Heart left ventricle (tissue), 16 donors: Measurements from ENCODE around the gene HTR5A. TPM values are rescaled to one million over a fixed set of nuclear protein-coding genes. Genes with fewer than 3 reads are reported as not detected.

Experiments
- ATAC-seq, 4 donors: fragments of 200-7000 bp; cut with Tn5 transposase; one replicate each; pipeline ENCODE4 v1.9.1; 2020 to 2022; ENCODE audit warnings: moderate library complexity in 4 of 4, mild to moderate bottlenecking in 3 of 4, moderate number of reproducible peaks in 1 of 4
- DNase-seq, 5 donors: peaks; one replicate each; pipeline ENCODE4 v3.0.0-alpha.2; 2020
- H3K27ac ChIP-seq, 12 donors: fragments of 200-600 bp; sonication (generic) in 4 of 12; one replicate each; pipeline versions ENCODE4 v1.5.0 to v1.8.0; 2016 to 2022; ENCODE audit warnings: mild to moderate bottlenecking in 2 of 12
- H3K27me3 ChIP-seq, 9 donors: fragments of 200-600 bp; sonication (generic) in 2 of 9; one replicate each; pipeline versions ENCODE4 v1.5.1 to v1.8.0; 2016 to 2022; ENCODE audit warnings: mild to moderate bottlenecking in 3 of 9
- H3K36me3 ChIP-seq, 9 donors: fragments of 200-600 bp; sonication (generic) in 2 of 9; one replicate each; pipeline versions ENCODE4 v1.5.0 to v1.8.0; 2018 to 2022; ENCODE audit warnings: mild to moderate bottlenecking in 2 of 9
- H3K4me1 ChIP-seq, 12 donors: fragments of 200-600 bp; sonication (generic) in 4 of 12; one replicate each; pipeline versions ENCODE4 v1.5.0 to v1.8.0; 2016 to 2022; ENCODE audit warnings: mild to moderate bottlenecking in 3 of 12
- H3K4me3 ChIP-seq, 12 donors: fragments of 200-600 bp; sonication (generic) in 4 of 12; one replicate each; pipeline versions ENCODE4 v1.5.0 to v1.8.0; 2017 to 2022; ENCODE audit warnings: mild to moderate bottlenecking in 9 of 12, moderate library complexity in 4 of 12
- H3K9me3 ChIP-seq, 12 donors: fragments of 200-600 bp; sonication (generic) in 4 of 12; one replicate each; pipeline versions ENCODE4 v1.5.0 to v1.8.0; 2016 to 2022; ENCODE audit warnings: mild to moderate bottlenecking in 1 of 12
- CTCF ChIP-seq, 12 donors: fragments of 200-600 bp; sonication (generic) in 4 of 12; IDR thresholded peaks; one replicate each; pipeline versions ENCODE4 v1.5.0 to v1.8.0; 2018 to 2022; ENCODE audit warnings: antibody characterized with exemption in 12 of 12, mild to moderate bottlenecking in 5 of 12
- POLR2A ChIP-seq, 2 donors: fragments of 450-650 bp; IDR thresholded peaks; one replicate each; pipeline ENCODE4 v1.6.1; 2017; ENCODE audit warnings: antibody characterized with exemption in 2 of 2, mild to moderate bottlenecking in 2 of 2, moderate library complexity in 2 of 2
- WGBS, 4 donors: extraction: QIAGEN DNeasy Blood & Tissue Kit in 2 of 4; methylation state at CpG; one replicate each; pipeline versions ENCODE4 v1.1.5 to v1.1.7; 2013 to 2018; 5-methylcytosine and 5-hydroxymethylcytosine counted together
- intact Hi-C, 10 donors: fragments of 100-400 bp; cut with DNase I; formaldehyde crosslinking; loops; one replicate each; pipeline versions ENCODE4 v1.11.1 to v1.14.2; 2022
- polyA plus RNA-seq, 2 donors: library from polyadenylated mRNA; stranded (reverse); fragments of 200-250 nt; gene quantifications; one replicate each; pipeline ENCODE4 v1.2.3, GENCODE V29; 2013
- total RNA-seq, 9 donors: library from RNA; depleted of rRNA in 2 of 9; stranded (reverse); fragments of >200 nt in 2 of 9; fragmentation: NEBNext Ultra II Directional in 3 of 9; extraction: Animal tissue kit (Norgen Biotek cat#: 25700) in 3 of 9; gene quantifications; one replicate each; pipeline versions ENCODE4 v1.1.0 to v1.2.4, GENCODE V29; 2016 to 2023
- donor health status: ischemic (EF 13 %, LVEDD 7.1; RV severe dilation, severe dysfunction).
- donor health status: healthy with polysubstance abuse.
- donor health status: DM: no; HTN: yes; CAD: no.
- donor health status: DM: no; HTN: no; CAD: no.
- donor health status: ischemic (EF 25% LVEDD 6.9; RV normal size, moderate dysfunction).
- donor health status: ischemic (EF 25% LVEDD 5.7; RV mildly dilated, moderate dysfunction).
- donor health status: healthy.
- donor health status: DM: yes; HTN: yes; CAD: no.
- donor health status: ischemic (EF 35%, LVEDD 5.7; RV mildly dilated, moderate dysfunction).
- donor health status: nonischemic (EF 11% LVEDD 7.7; RV severe dilation, severe dysfunction).
- donor health status: DM: yes; HTN: yes; CAD: no.
- donor health status: PGD.
- donor health status: ischemic (EF 29% LVEDD 5.4; RV normal size, mild dysfunction).
- donor health status: nonischemic (EF 23%, LVEDD 6.1; RV moderate dilation, normal function).

Gene HTR5A
- total and polyA plus RNA-seq, 11 donors = not detected

GRCh38 chr7:155058896-155059295 is 11.2 kb upstream of the HTR5A start:
- Histone ChIP-seq H3K36me3 (no peaks in the 10 kb centered on the region), H3K4me3 (no peak overlapping the region), H3K27me3 (peaks cover 0 to 27% (median 0%) of the 10 kb centered on the region in 9 donors), H3K9me3 (no peaks in the 10 kb centered on the region), H3K27ac (no peak overlapping the region), H3K4me1 (no peaks in the 10 kb centered on the region)
- TF ChIP-seq POLR2A (IDR thresholded peaks at IDR 0.05) = no peak
- no peak for TF ChIP-seq CTCF (IDR thresholded peaks at IDR 0.05)
- intact Hi-C loops = no loop called here
- ATAC-seq = no peak
- WGBS, 4 donors = 73 to 86% (median 78%) methylated on average over 4 of the region's 4 CpGs
- DNase-seq = no peak

DNA sequence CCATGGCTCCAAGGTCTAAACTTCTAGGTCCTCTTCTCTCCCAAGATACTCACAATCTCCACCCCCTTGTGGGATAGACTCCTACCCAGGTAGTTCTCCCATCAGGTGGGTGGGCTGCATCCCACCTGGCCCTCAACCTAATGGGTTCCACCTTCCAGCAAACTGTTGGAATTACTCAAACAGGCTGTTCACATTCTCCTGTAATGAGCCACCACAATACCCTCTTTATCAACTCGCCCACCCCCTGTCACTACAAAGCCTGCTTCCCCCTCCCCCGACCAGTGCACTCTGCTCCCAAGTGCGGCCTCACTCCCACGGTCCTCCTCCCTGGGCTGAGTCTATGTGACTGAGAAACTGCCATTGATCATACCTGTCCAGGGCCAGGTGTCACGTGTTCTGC is 10.4 kb upstream of the HTR5A start:
- TF ChIP-seq CTCF (IDR thresholded peaks at IDR 0.05) = no peak
- Histone ChIP-seq H3K27me3 (peaks cover 0 to 27% (median 0%) of the 10 kb centered on the region in 9 donors), H3K27ac (no peak overlapping the region), H3K36me3 (no peaks in the 10 kb centered on the region), H3K4me3 (no peak overlapping the region), H3K9me3 (no peaks in the 10 kb centered on the region), H3K4me1 (no peaks in the 10 kb centered on the region)
- DNase-seq (no peak), ATAC-seq (no peak)
- intact Hi-C loops = no loop called here
- 44 to 72% (median 56%) methylated on average over 5 of the region's 5 CpGs for WGBS, 4 donors

- intact Hi-C loops = no loop called here
- DNase-seq = no peak
- no peaks in the 10 kb centered on the region for H3K36me3 ChIP-seq
- H3K4me1 ChIP-seq = no peaks in the 10 kb centered on the region
- H3K4me3 ChIP-seq = no peak overlapping the region
- 34 to 43% (median 40%) methylated on average over 5 of the region's 5 CpGs for WGBS, 4 donors
- H3K9me3 ChIP-seq = no peaks in the 10 kb centered on the region
- no peak for ATAC-seq
- peaks cover 0 to 27% (median 0%) of the 10 kb centered on the region in 9 donors for H3K27me3 ChIP-seq
- H3K27ac ChIP-seq = no peak overlapping the region
- TF ChIP-seq CTCF (IDR thresholded peaks at IDR 0.05) (no peak), POLR2A (IDR thresholded peaks at IDR 0.05) (no peak)
These were observed 7.7 kb upstream of the HTR5A start for GRCh38 chr7:155062411-155062810.

DNA sequence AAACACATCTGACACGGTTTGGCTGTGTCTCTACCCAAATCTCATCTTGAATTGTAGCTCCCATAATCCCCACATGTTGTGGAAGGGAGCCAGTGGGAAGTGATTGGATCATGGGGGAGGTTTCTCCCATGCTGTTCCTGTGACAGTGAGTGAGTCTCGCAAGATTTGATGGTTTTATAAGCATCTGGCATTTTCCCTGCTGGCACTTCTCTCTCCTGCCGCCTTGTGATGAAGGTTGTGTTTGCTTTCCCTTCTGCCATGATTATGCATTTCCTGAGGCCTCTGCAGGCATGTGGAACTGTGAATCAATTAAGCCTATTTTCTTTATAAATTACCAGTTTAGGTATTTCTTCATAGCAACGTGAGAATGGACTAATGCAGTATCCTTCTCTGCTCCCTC is 5.9 kb upstream of the HTR5A start:
- H3K4me3 ChIP-seq = no peak overlapping the region
- WGBS, 4 donors = 44 to 61% (median 54%) methylated on average over 4 of the region's 4 CpGs

More for the DNA sequence above, 5.9 kb upstream of the HTR5A start:
- H3K4me1 ChIP-seq = no peaks in the 10 kb centered on the region
- H3K9me3 ChIP-seq = no peaks in the 10 kb centered on the region
- H3K27me3 ChIP-seq = peaks cover 0 to 19% (median 0%) of the 10 kb centered on the region in 9 donors
- DNase-seq (no peak), ATAC-seq (no peak)
- intact Hi-C loops = no loop called here
- TF ChIP-seq CTCF (IDR thresholded peaks at IDR 0.05) (no peak), POLR2A (IDR thresholded peaks at IDR 0.05) (no peak)
- no peak overlapping the region for H3K27ac ChIP-seq
- H3K36me3 ChIP-seq = no peaks in the 10 kb centered on the region
